HepG2 (cell line): ENCODE results near the gene FAT1. TPM values are rescaled to one million over a fixed set of nuclear protein-coding genes. Genes with fewer than 3 reads are reported as not detected.

Source experiments
- CHCHD3 ChIP-seq: sonication (generic); formaldehyde crosslinking; IDR thresholded peaks from 2 replicates; pipeline ENCODE4 v1.8.0; 2022; ENCODE audit warnings: mild to moderate bottlenecking, missing genetic modification reagents, moderate library complexity
- DMAP1 ChIP-seq: IDR thresholded peaks from 2 replicates; pipeline ENCODE4 v1.6.1; 2016
- GATA4 ChIP-seq: sonication (generic); IDR thresholded peaks from 2 replicates; pipeline ENCODE4 v1.6.1; 2016; ENCODE audit warnings: antibody characterized with exemption, low read depth, borderline replicate concordance
- ISL2 ChIP-seq: sonication (generic); formaldehyde crosslinking; IDR thresholded peaks from 2 replicates; pipeline ENCODE4 v1.5.0; 2020; ENCODE audit warnings: missing genetic modification reagents
- KDM5A ChIP-seq: fragments of 200-600 bp; sonication (generic); IDR thresholded peaks from 2 replicates; pipeline ENCODE4 v1.7.0; 2018; ENCODE audit warnings: antibody characterized with exemption, mild to moderate bottlenecking, low read length, borderline replicate concordance
- MBNL3 ChIP-seq: fragments of 250-450 bp; sonication (Bioruptor Pico); conservative IDR thresholded peaks from 2 replicates; pipeline ENCODE4 v1.8.0; 2022; ENCODE audit warnings: mild to moderate bottlenecking, inconsistent platforms
- NAIF1 ChIP-seq: sonication (generic); formaldehyde crosslinking; IDR thresholded peaks from 2 replicates; pipeline ENCODE4 v1.5.0; 2020; ENCODE audit warnings: mild to moderate bottlenecking, missing genetic modification reagents, borderline replicate concordance
- NR2F6 ChIP-seq, 2 experiments: IDR thresholded peaks; 2 replicates each; pipeline ENCODE4 v1.6.1; 2016; ENCODE audit warnings: antibody characterized with exemption in 1 of 2, mild to moderate bottlenecking in 1 of 2
- PHF8 ChIP-seq: sonication (generic); formaldehyde crosslinking; IDR thresholded peaks from 2 replicates; pipeline ENCODE4 v1.5.0; 2020; ENCODE audit warnings: missing genetic modification reagents
- SCMH1 ChIP-seq: sonication (generic); formaldehyde crosslinking; IDR thresholded peaks from 2 replicates; pipeline ENCODE4 v1.9.0; 2021; ENCODE audit warnings: missing genetic modification reagents, mild to moderate bottlenecking, borderline replicate concordance
- SMYD3 ChIP-seq: sonication (generic); formaldehyde crosslinking; IDR thresholded peaks from 2 replicates; pipeline ENCODE4 v1.8.1; 2023; ENCODE audit warnings: mild to moderate bottlenecking, missing genetic modification reagents
- SOX5 ChIP-seq: IDR thresholded peaks from 2 replicates; pipeline ENCODE4 v1.6.1; 2016; ENCODE audit warnings: borderline replicate concordance
- ZBTB3 ChIP-seq: sonication (generic); formaldehyde crosslinking; IDR thresholded peaks from 2 replicates; pipeline ENCODE4 v1.4.0; 2020; ENCODE audit warnings: low read depth, mild to moderate bottlenecking, moderate library complexity, missing genetic modification reagents, borderline replicate concordance
- ZNF446 ChIP-seq: sonication (generic); formaldehyde crosslinking; IDR thresholded peaks from 2 replicates; pipeline ENCODE4 v1.5.0; 2020; ENCODE audit warnings: mild to moderate bottlenecking, missing genetic modification reagents
- ZNF652 ChIP-seq: IDR thresholded peaks from 2 replicates; pipeline ENCODE4 v1.6.1; 2016; ENCODE audit warnings: low read depth, borderline replicate concordance
- ZNF709 ChIP-seq: sonication (generic); formaldehyde crosslinking; IDR thresholded peaks from 2 replicates; pipeline ENCODE4 v1.5.0; 2020; ENCODE audit warnings: mild to moderate bottlenecking, missing genetic modification reagents
- polyA plus RNA-seq, 8 experiments: library from polyadenylated mRNA; depleted of rRNA in 3 of 8; stranded (reverse) in 7 of 8; unstranded in 1 of 8; fragments of >200 nt; fragmentation: Illumina TruSeq in 4 of 8; extraction: Trizol in 4 of 8; gene quantifications; 2 replicates each; pipeline versions ENCODE4 v1.2.1 to v1.2.3, GENCODE V29; 2011 to 2016; ENCODE audit warnings: low read depth in 4 of 8, missing spikeins in 1 of 8, mixed read lengths in 1 of 8; ENCODE audit not compliant: insufficient read depth in 1 of 8
- total RNA-seq, 5 experiments: library from RNA; depleted of rRNA; stranded (reverse); fragments of >200 nt; fragmentation: Illumina TruSeq; extraction: Trizol; gene quantifications; 2 replicates each; pipeline ENCODE4 v1.2.3, GENCODE V29; 2016; ENCODE audit warnings: low read depth in 1 of 5
- TF ChIP-seq, protein P1 (sequence below): sonication (generic); formaldehyde crosslinking; IDR thresholded peaks from 2 replicates; pipeline ENCODE4 v1.8.1; 2023; ENCODE audit warnings: missing genetic modification reagents, inconsistent platforms, borderline replicate concordance
- TF ChIP-seq, protein P2 (sequence below): sonication (generic); formaldehyde crosslinking; IDR thresholded peaks from 2 replicates; pipeline ENCODE4 v1.4.0; 2020; ENCODE audit warnings: missing genetic modification reagents, mild to moderate bottlenecking, borderline replicate concordance
- TF ChIP-seq, protein P3 (sequence below), 2 experiments: sonication (generic) in 1 of 2; formaldehyde crosslinking in 1 of 2; IDR thresholded peaks; 2 replicates each; pipeline versions ENCODE4 v1.6.1 to v1.9.0; 2014 to 2022; ENCODE audit warnings: antibody characterized with exemption in 1 of 2, borderline replicate concordance in 1 of 2, inconsistent platforms in 1 of 2, low read depth in 1 of 2, missing genetic modification reagents in 1 of 2

The FAT1 gene
- total and polyA plus RNA-seq, 2 of the 13 experiments (the other 11 are each of a cell fraction or from before 2014, with no cell fraction given): 185 to 216 TPM

DNA sequence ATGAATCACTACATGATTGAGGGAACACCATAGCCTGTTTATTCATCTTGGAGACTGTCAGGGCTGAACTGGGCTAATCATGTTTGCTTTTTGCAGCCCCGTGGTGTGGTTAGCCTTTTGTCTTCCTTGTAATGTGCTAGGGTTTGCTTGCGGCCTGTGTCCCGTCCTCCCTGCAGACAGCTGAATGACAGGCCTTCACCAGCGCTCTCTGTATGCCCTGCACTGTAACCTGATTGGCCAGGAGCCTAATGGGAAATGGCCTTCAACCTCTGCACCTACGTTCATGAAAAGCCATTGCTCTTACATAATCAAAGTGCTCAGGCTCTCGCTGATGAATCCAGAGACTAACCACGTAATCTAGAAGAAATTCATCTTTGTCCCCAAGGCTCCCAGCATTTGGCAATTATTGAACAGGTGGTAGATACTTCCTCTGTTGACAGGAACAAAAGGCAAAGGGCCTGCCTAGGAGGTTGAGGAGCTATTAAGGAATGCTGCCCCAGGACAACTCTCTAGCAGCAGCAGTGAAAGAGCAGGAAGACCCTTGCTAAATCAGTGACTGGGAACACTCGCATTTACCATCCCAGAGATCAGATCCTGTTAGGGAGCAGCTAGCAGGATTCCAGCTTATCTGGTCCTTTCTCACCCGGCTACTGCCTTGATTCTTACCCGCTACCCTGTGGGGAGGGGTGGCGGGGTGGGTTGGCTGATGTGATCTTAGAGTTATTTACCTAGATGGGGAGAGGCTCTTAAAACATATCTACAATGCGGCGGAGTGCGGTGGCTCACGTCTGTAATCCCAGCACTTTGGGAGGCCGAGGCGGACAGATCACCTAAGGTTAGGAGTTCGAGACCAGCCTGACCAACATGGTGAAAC lies 42.3 kb upstream of the FAT1 start (continued):
- no peak for TF ChIP-seq MBNL3
- TF ChIP-seq DMAP1: peak; percentile 55; the same call in 1 of the 2 replicates
- TF ChIP-seq ISL2 (CRISPR knock-in tag): no peak
- TF ChIP-seq NAIF1: no peak
- no peak for TF ChIP-seq CHCHD3
- no peak for TF ChIP-seq ZNF446 (CRISPR knock-in tag)
- TF ChIP-seq GATA4: no peak
- TF ChIP-seq ZNF652 (CRISPR knock-in tag): peak; percentile 38; the same call in 1 of the 2 replicates
- TF ChIP-seq, protein P1, sequence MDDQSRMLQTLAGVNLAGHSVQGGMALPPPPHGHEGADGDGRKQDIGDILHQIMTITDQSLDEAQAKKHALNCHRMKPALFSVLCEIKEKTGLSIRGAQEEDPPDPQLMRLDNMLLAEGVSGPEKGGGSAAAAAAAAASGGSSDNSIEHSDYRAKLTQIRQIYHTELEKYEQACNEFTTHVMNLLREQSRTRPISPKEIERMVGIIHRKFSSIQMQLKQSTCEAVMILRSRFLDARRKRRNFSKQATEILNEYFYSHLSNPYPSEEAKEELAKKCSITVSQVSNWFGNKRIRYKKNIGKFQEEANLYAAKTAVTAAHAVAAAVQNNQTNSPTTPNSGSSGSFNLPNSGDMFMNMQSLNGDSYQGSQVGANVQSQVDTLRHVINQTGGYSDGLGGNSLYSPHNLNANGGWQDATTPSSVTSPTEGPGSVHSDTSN (CRISPR knock-in tag): no peak
- TF ChIP-seq, protein P2, sequence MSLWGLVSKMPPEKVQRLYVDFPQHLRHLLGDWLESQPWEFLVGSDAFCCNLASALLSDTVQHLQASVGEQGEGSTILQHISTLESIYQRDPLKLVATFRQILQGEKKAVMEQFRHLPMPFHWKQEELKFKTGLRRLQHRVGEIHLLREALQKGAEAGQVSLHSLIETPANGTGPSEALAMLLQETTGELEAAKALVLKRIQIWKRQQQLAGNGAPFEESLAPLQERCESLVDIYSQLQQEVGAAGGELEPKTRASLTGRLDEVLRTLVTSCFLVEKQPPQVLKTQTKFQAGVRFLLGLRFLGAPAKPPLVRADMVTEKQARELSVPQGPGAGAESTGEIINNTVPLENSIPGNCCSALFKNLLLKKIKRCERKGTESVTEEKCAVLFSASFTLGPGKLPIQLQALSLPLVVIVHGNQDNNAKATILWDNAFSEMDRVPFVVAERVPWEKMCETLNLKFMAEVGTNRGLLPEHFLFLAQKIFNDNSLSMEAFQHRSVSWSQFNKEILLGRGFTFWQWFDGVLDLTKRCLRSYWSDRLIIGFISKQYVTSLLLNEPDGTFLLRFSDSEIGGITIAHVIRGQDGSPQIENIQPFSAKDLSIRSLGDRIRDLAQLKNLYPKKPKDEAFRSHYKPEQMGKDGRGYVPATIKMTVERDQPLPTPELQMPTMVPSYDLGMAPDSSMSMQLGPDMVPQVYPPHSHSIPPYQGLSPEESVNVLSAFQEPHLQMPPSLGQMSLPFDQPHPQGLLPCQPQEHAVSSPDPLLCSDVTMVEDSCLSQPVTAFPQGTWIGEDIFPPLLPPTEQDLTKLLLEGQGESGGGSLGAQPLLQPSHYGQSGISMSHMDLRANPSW (CRISPR knock-in tag): no peak
- peak; percentile 96 for TF ChIP-seq SMYD3 (CRISPR knock-in tag)
- peak; percentile 80 for TF ChIP-seq NR2F6 (IDR thresholded peaks at IDR 0.05)
- peak; percentile 77 for TF ChIP-seq NR2F6 (CRISPR knock-in tag; IDR thresholded peaks at IDR 0.05)
- TF ChIP-seq ZNF709 (CRISPR knock-in tag): no peak; the same call in 1 of the 2 replicates
- TF ChIP-seq KDM5A: no peak
- TF ChIP-seq, protein P3, sequence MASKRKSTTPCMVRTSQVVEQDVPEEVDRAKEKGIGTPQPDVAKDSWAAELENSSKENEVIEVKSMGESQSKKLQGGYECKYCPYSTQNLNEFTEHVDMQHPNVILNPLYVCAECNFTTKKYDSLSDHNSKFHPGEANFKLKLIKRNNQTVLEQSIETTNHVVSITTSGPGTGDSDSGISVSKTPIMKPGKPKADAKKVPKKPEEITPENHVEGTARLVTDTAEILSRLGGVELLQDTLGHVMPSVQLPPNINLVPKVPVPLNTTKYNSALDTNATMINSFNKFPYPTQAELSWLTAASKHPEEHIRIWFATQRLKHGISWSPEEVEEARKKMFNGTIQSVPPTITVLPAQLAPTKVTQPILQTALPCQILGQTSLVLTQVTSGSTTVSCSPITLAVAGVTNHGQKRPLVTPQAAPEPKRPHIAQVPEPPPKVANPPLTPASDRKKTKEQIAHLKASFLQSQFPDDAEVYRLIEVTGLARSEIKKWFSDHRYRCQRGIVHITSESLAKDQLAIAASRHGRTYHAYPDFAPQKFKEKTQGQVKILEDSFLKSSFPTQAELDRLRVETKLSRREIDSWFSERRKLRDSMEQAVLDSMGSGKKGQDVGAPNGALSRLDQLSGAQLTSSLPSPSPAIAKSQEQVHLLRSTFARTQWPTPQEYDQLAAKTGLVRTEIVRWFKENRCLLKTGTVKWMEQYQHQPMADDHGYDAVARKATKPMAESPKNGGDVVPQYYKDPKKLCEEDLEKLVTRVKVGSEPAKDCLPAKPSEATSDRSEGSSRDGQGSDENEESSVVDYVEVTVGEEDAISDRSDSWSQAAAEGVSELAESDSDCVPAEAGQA (IDR thresholded peaks at IDR 0.05; ENCODE audit: low read depth): peak; percentile 75
- TF ChIP-seq, protein P3 (CRISPR knock-in tag; IDR thresholded peaks at IDR 0.05; ENCODE audit: borderline replicate concordance): no peak
- peak; percentile 92 for TF ChIP-seq SOX5
- no peak; the same call in none of the 2 replicates for TF ChIP-seq PHF8 (CRISPR knock-in tag)
- no peak for TF ChIP-seq SCMH1
- TF ChIP-seq ZBTB3 (CRISPR knock-in tag): no peak
